Endothelial cell of hepatic sinusoid (primary cell): ENCODE results near the gene TNFAIP2.
"Not testable (repeated sequence)": the region's sequence is repeated elsewhere in the genome, so short reads cannot be mapped to it uniquely, and the experiment has no call there.

Experiments used
- in situ Hi-C: cut with HindIII; loops from 2 replicates; pipeline ENCODE4 v1.10.0; 2017; ENCODE audit warnings: low sequenced_read_pairs

Gene TNFAIP2

GRCh38 chr14:103104654-103105452 is 18.4 kb upstream of the TNFAIP2 start:
- in situ Hi-C loops = no loop called here

- in situ Hi-C loops = no loop called here
Measured at GRCh38 chr14:103105580-103106150, 17.6 kb upstream of the TNFAIP2 start.

- in situ Hi-C loops = no loop called here
Measured at GRCh38 chr14:103107455-103107854, 15.8 kb upstream of the TNFAIP2 start.

GRCh38 chr14:103107941-103108748 is 15.1 kb upstream of the TNFAIP2 start:
- in situ Hi-C loops = no loop called here

- in situ Hi-C loops = no loop called here
Measured at GRCh38 chr14:103108749-103109207, 14.5 kb upstream of the TNFAIP2 start.

GRCh38 chr14:103109535-103110441 is 13.5 kb upstream of the TNFAIP2 start:
- in situ Hi-C loops = no loop called here

GRCh38 chr14:103110681-103111231 is 12.5 kb upstream of the TNFAIP2 start:
- in situ Hi-C loops = no loop called here

GRCh38 chr14:103111232-103111868 is 11.9 kb upstream of the TNFAIP2 start:
- in situ Hi-C loops = no loop called here

GRCh38 chr14:103112400-103113243 is 10.6 kb upstream of the TNFAIP2 start:
- in situ Hi-C loops = no loop called here

- in situ Hi-C loops = no loop called here
Measured at GRCh38 chr14:103113303-103113702, 10.0 kb upstream of the TNFAIP2 start.

- in situ Hi-C loops = no loop called here
Measured at GRCh38 chr14:103113774-103114173, 9.5 kb upstream of the TNFAIP2 start.

- in situ Hi-C loops = not testable (repeated sequence)
Measured at GRCh38 chr14:103115086-103115679, 8.1 kb upstream of the TNFAIP2 start.

GRCh38 chr14:103115845-103116572 is 7.3 kb upstream of the TNFAIP2 start:
- in situ Hi-C loops = no loop called here

- in situ Hi-C loops = no loop called here
Measured at GRCh38 chr14:103116636-103117035, 6.6 kb upstream of the TNFAIP2 start.

- in situ Hi-C loops = not testable (repeated sequence)
Measured at GRCh38 chr14:103117499-103117898, 5.8 kb upstream of the TNFAIP2 start.

- in situ Hi-C loops = no loop called here
Measured at GRCh38 chr14:103118018-103118662, 5.1 kb upstream of the TNFAIP2 start.

GRCh38 chr14:103118663-103119404 is 4.4 kb upstream of the TNFAIP2 start:
- in situ Hi-C loops = no loop called here
